ENCODE results near the gene PLXNA2.

- TF ChIP-seq EZH2 (IDR thresholded peaks at IDR 0.05; ENCODE audit: insufficient read depth, poor library complexity, severe bottlenecking) (no peak), EZH2phosphoT487 (IDR thresholded peaks at IDR 0.05; ENCODE audit: insufficient read depth, low read depth) (no peak)
These were observed 3.5 kb upstream of the PLXNA2 start for GRCh38 chr1:208247696-208248095.
